Measurements from ENCODE around the gene BNIP2.
"Not testable (repeated sequence)": the region's sequence is repeated elsewhere in the genome, so short reads cannot be mapped to it uniquely, and the experiment has no call there.

The BNIP2 gene

DNA sequence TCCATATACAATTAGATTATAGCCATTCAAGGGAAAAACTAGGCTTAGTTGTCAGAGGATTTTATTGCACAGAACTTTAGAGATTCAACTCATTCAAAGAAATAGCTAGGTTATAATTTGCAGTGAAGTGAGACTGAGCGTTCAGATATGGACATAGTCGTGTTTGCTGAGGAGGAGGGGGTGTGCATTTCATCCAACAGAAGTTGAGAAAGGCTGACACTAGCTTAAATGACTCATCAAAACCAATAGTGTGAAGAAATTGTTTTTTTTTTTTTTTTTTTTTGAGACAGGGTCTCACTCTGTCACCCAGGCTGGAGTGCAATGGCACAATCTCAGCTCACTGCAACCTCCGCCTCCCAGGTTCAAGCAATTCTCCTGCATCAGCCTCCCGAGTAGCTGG lies 8.9 kb upstream of the BNIP2 start:
- H3K4me3 Mint-ChIP-seq, H3K4me1 Mint-ChIP-seq, ATAC-seq, H3K27ac Mint-ChIP-seq, DNase-seq, H3K27me3 Mint-ChIP-seq, H3K9me3 Mint-ChIP-seq: not testable (repeated sequence)

DNA sequence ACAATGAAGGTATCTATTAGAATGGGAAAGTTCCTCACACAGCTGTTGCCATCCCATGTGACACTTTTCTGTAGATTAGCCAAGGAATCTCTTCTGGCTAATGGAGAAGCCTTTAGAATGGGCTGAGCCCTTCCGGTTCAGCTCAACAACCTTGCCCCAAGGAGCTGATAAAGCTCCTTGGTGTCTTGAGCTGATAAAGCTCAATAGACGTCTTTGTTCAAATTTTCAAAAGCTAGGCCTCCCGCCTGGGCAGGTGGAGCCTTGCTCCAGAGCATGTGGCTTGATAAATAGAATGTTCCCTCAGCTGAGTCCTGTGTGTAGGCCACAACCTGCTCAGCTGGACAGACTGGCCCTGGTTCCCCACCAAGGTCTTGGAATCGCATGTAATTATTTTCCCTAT lies 7.2 kb upstream of the BNIP2 start:
- ATAC-seq (no peak), DNase-seq (no peak)
- Mint-ChIP-seq H3K27me3 (no peaks in the 10 kb centered on the region), H3K4me1 (no peaks in the 10 kb centered on the region), H3K4me3 (no peak overlapping the region), H3K9me3 (no peaks in the 10 kb centered on the region), H3K27ac (no peak overlapping the region)

DNA sequence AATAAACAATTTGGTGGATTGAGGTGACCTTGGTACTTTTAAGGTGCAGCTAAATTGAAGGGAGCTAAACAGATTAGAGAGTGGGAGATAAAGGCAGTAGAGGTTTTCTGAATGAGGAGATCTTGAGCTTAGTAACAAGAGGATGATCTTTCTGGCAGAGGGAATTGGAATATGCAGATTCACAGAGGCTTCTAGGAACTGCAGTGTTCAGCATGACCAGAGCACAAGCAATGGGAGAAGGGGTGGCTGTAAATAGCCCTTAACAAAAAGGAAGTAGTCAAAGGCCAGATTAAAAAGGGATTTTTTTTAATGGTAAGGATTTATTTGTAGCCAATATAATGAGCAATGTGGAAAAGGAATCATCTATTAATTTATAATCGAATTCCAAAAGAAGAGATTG lies 5.7 kb upstream of the BNIP2 start:
- H3K27me3 Mint-ChIP-seq: no peaks in the 10 kb centered on the region
- no peak overlapping the region for H3K4me3 Mint-ChIP-seq
- peak overlapping the region in 1 of 2 donors; percentile 16 for H3K27ac Mint-ChIP-seq
- no peaks in the 10 kb centered on the region for H3K9me3 Mint-ChIP-seq
- no peak for DNase-seq
- ATAC-seq: no peak
- H3K4me1 Mint-ChIP-seq: peaks cover 9% of the 10 kb centered on the region

DNA sequence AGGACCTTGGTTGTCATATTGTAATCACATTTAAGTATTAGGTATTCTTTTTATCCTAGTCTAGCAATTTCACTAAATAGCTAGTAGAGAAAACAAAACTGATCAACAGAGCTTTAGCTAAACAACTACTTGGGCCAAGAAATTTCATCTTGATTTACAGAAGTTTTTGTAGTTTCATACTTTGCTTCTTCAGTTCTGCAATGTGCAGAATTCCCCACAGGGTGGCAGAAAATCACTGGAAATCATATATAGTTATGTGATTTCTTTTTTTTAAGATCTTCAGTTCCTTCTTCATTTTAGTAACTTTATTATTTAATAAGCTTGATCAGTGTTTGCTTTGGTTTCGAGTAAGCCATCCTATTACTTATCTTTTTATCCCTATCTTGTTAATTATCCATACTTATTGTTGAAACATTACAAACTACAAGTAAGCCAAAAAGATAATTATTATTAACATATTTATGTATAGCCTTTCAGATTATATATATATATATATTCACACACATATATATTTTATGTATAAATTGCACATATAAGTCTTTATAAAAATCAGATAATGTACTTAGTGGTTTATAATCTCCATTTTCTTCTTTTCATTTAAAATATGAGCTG lies 2.2 kb upstream of the BNIP2 start:
- DNase-seq: peak; percentile 15 to 29
- H3K27ac Mint-ChIP-seq: no peak overlapping the region

DNA sequence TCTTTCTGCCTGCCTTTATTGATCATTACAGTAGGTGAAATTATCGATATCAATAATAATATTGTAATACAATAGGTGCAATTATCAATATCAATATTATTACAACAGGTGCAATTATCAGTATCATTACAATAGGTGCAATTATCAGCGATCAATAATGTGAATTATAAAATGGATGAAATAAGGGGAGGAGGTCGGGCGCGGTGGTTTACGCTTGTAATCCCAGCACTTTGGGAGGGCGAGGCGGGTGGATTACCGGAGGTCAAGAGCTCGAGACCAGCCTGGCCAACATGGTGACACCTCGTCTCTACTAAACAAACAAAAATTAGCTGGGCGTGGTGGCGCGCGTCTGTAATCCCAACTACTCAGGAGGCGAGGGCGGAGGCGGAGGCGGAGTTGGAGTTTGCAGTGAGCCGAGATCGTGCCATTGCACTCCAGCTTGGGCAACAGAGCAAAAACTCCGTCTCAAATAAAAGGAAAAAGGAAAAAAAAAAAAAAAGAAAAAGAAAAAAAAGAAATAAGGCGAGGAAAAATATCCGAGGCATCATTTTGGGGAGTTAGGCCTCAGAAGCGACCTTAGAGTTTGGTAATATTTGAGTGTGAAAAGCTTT lies 611 bp upstream of the BNIP2 start:
- H3K9me3 Mint-ChIP-seq: no peaks in the 10 kb centered on the region
- H3K4me1 Mint-ChIP-seq: peaks cover 38% of the 10 kb centered on the region
- H3K4me3 Mint-ChIP-seq: peak overlapping the region; percentile 87
- peak; percentile 39 to 61 for DNase-seq
- peak overlapping the region; percentile 97 to 99 for H3K27ac Mint-ChIP-seq
- ATAC-seq: no peak
- H3K27me3 Mint-ChIP-seq: no peaks in the 10 kb centered on the region

More for the DNA sequence above, 2.2 kb upstream of the BNIP2 start:
- Mint-ChIP-seq H3K4me3 (no peak overlapping the region), H3K9me3 (no peaks in the 10 kb centered on the region), H3K27me3 (no peaks in the 10 kb centered on the region), H3K4me1 (peaks cover 25% of the 10 kb centered on the region)
- no peak for ATAC-seq

DNA sequence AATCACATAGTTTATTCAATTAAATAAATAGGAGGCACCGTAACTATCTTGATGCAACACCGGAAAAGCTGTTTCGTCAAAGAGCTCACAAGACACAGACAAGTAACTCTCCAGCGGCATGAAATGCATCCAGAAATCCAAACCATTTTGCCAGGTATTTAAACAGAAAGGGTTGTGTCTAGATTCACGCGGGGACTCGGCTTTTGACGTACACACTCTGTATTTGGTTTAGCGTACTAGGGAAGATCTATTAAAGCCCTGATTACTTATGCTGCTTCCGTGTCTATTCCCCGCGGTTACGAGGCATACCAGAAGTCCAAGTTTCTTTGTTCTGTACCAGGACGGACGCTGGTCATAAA lies 718 bp downstream of the BNIP2 start:
- Mint-ChIP-seq H3K9me3 (no peaks in the 10 kb centered on the region), H3K4me1 (peaks cover 39% of the 10 kb centered on the region), H3K27ac (peak overlapping the region; percentile 99), H3K27me3 (no peaks in the 10 kb centered on the region), H3K4me3 (peak overlapping the region; percentile 87)
- ATAC-seq (peak; percentile 7), DNase-seq (peak in 1 of 2 donors; percentile 34)

DNA sequence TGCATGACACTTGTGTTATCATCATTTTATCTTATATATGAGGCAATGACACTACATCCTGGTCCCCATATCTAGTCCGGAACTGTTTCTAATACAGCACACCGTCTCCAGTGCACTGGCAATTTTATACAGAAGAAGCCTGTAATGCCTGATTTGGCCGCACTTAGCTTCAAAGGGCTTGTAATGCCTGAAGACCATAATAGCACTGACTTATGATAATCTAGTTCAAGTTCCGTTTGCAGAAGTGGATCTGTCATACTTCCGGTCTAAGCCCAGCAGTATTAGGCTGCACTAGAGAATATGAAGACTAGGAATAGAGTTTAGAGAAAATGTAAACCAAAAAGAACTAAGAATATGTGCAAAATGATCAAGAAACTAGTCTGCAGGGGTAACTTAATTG lies 1.3 kb downstream of the BNIP2 start:
- H3K27ac Mint-ChIP-seq: peak overlapping the region; percentile 99
- no peaks in the 10 kb centered on the region for H3K27me3 Mint-ChIP-seq
- H3K4me1 Mint-ChIP-seq: peaks cover 44% of the 10 kb centered on the region
- ATAC-seq (peak; percentile 38), DNase-seq (peak in 1 of 2 donors; percentile 27)
- no peaks in the 10 kb centered on the region for H3K9me3 Mint-ChIP-seq
- H3K4me3 Mint-ChIP-seq: peak overlapping the region; percentile 87

DNA sequence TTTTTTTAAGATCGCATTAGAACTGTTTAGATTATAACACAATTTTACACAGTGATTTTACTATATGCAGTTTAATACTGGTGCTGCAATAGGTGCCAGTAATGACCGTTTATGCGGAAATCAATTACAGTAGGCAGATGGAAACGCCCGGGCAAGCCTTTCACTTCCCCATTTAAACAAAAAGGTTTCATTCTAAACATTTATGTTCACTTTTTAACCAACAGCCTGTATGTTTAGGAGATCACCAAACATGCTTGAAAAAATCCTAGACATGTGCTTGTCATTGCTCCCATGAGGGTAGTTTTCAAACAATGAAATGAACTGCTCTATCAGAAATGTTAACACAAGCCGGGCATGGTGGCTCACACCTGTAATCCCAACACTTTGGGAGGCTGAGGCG lies 2.7 kb downstream of the BNIP2 start:
- H3K4me1 Mint-ChIP-seq: peaks cover 44% of the 10 kb centered on the region
- ATAC-seq (no peak), DNase-seq (no peak)
- no peaks in the 10 kb centered on the region for H3K9me3 Mint-ChIP-seq
- peak overlapping the region; percentile 64 for H3K4me3 Mint-ChIP-seq
- H3K27ac Mint-ChIP-seq: peak overlapping the region; percentile 27 to 33
- no peaks in the 10 kb centered on the region for H3K27me3 Mint-ChIP-seq

DNA sequence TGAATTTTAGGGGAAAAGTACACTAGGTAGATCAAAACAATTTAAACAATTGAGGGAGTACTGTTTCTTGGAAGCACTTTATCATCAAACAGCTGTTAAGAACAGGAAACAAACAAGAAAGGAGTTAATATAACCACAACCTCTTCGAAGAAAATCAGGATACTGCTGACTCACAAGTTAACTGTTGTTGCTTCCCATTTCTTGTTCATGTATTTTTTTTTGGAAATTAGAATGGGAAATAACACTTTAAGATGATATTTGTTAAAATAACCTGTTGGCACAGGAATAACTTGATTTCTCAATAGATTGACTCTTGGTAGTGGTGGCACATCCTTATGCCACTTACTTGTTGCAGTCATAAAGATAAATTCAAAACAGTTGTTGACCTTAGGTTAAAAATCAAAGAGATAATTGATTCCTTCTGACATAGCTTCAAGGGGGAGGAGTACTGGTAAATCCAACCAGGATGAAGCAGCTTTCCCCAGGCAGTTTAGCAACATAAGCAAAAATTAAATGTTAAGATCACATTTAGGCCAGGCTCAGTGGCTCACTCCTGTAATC lies 3.3 kb downstream of the BNIP2 start:
- DNase-seq: no peak

DNA sequence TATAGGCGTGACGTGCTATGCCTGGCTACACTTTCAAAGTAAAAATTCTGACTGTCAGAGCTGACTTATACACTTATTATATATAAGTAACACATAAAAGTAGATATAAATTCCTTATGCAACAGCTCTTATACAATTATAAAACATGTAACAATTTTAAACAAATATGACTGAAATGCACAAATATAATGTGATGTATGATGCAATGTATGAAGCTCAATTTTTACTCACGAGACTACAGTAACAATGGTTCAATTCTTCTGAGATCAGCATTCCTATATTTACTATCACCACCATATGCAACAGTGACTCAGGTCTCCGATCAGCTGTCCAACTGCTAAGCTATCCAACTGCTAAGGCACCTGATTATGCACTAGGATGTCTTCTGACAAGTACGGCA lies 8.2 kb downstream of the BNIP2 start:
- Mint-ChIP-seq H3K4me3 (no peak overlapping the region), H3K27me3 (no peaks in the 10 kb centered on the region), H3K4me1 (peaks cover 24% of the 10 kb centered on the region), H3K27ac (no peak overlapping the region), H3K9me3 (no peaks in the 10 kb centered on the region)
- ATAC-seq (no peak), DNase-seq (no peak)

More for the DNA sequence above, 3.3 kb downstream of the BNIP2 start:
- peaks cover 44% of the 10 kb centered on the region for H3K4me1 Mint-ChIP-seq
- H3K27ac Mint-ChIP-seq: peak overlapping the region in 1 of 2 donors; percentile 53
- no peaks in the 10 kb centered on the region for H3K9me3 Mint-ChIP-seq
- no peaks in the 10 kb centered on the region for H3K27me3 Mint-ChIP-seq
- ATAC-seq: no peak
- peak overlapping the region; percentile 64 to 77 for H3K4me3 Mint-ChIP-seq

DNA sequence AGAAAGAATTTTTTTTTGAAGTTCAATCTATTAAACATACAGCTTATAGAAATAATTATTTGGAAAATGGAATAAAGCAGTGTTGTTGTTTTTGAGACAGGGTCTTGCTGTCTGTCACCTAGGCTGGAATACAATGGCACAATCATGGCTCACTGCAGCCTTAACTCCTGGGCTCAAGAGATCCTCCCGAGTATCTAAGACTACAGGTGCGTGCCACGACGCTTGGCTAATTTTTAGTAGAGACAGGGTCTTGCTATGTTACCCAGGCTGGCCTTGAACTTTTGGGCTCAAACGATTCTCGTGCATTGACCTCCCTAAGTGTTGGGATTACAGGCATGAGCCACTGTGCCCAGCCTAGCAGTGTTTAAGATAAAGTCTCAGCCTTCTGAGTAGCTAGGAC lies 8.8 kb downstream of the BNIP2 start:
- H3K9me3 Mint-ChIP-seq: no peaks in the 10 kb centered on the region
- H3K27me3 Mint-ChIP-seq: no peaks in the 10 kb centered on the region
- H3K4me1 Mint-ChIP-seq: peaks cover 19% of the 10 kb centered on the region
- ATAC-seq (no peak), DNase-seq (no peak)
- H3K4me3 Mint-ChIP-seq: no peak overlapping the region
- no peak overlapping the region for H3K27ac Mint-ChIP-seq

DNA sequence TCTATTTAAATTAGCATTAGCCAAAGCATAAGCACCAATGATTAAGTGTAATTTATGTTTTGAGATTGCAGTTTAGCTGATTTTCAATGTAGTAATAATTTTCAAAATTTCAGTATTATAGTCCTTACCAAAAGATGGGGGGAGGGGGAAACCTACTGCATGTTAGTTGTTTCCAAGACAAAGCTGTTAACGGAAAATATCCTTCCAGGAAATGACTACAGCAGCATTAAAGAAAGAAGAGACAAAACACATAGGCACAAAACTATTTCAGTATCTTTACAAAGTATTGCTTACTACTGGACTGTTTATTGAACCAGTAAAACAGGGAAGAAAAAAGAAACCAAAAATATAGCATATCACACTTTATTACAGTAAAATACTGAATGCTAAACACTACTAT lies 10.5 kb downstream of the BNIP2 start:
- Mint-ChIP-seq H3K4me3 (peak overlapping the region in 1 of 2 donors; percentile 12), H3K27me3 (no peaks in the 10 kb centered on the region), H3K27ac (no peak overlapping the region), H3K4me1 (peaks cover 15% of the 10 kb centered on the region), H3K9me3 (no peaks in the 10 kb centered on the region)
- no peak for DNase-seq
- no peak for ATAC-seq

DNA sequence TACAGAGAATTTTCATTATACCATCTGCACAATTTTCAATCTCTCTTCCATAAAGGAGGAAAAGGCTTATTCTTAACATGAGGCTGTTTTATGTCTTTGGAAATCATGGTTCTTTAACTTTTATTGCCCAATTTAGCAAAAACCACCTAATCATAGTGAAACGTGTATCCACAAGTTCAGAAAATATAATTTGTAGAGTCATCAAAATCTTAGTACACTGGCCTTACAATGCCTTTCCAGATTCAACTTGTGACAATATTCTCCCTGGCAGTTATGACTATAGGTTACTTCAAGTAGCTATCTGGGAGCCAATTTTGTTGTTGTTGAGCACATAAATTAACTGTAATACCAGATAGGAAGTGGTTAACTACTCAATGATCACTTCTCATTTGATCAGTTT lies 10.9 kb downstream of the BNIP2 start:
- Mint-ChIP-seq H3K9me3 (no peaks in the 10 kb centered on the region), H3K4me1 (peaks cover 12% of the 10 kb centered on the region), H3K27ac (no peak overlapping the region), H3K27me3 (no peaks in the 10 kb centered on the region), H3K4me3 (no peak overlapping the region)
- DNase-seq: no peak
- no peak for ATAC-seq

DNA sequence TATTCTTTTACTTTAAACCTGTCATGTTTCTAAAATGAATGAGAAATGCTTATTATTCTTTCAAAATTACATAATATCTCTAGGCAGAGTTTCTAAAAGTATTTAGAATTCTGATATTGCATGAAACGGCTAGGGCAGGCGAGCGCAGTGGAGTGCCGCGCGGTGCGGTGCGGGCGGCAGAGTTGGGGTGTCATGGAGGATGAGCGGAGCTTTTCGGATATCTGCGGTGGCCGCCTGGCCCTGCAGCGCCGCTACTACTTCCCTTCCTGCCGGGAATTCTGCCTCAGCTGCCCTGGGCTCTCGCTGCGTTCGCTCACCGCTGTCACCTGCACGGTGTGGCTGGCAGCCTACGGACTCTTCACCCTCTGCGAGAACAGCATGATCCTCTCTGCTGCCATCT lies 12.6 kb downstream of the BNIP2 start:
- no peaks in the 10 kb centered on the region for H3K9me3 Mint-ChIP-seq
- no peaks in the 10 kb centered on the region for H3K27me3 Mint-ChIP-seq
- H3K27ac Mint-ChIP-seq: no peak overlapping the region
- no peak overlapping the region for H3K4me3 Mint-ChIP-seq
- ATAC-seq (no peak), DNase-seq (no peak)
- peaks cover 9% of the 10 kb centered on the region for H3K4me1 Mint-ChIP-seq

DNA sequence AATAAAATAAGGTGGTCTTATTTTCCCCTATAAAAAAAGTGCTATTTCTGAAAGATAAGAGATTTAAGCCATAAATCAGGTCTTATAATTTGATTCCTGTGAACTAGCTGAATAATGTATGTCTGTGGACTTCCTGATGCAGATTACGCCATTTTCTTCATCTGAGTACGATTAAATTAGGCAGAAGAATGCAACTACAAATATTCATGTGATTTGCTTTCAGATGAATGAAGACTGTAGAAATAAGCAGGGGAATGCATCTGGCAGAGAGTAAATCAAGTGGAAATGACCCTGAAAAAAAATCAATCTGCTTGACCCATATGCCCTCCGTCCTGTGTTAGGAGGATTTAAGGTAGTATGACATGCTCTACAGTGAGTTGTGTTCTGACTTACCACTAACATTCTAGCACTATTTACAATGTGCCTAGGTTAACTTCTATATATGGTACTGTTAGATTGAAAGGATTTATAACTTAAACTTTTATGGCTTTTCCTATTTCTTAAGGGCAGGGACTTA lies 14.7 kb downstream of the BNIP2 start:
- Mint-ChIP-seq H3K27me3 (no peaks in the 10 kb centered on the region), H3K4me3 (no peak overlapping the region), H3K4me1 (peaks cover 3% of the 10 kb centered on the region), H3K9me3 (no peaks in the 10 kb centered on the region), H3K27ac (peak overlapping the region in 1 of 2 donors; percentile 59)
- ATAC-seq: no peak
- no peak for DNase-seq

DNA sequence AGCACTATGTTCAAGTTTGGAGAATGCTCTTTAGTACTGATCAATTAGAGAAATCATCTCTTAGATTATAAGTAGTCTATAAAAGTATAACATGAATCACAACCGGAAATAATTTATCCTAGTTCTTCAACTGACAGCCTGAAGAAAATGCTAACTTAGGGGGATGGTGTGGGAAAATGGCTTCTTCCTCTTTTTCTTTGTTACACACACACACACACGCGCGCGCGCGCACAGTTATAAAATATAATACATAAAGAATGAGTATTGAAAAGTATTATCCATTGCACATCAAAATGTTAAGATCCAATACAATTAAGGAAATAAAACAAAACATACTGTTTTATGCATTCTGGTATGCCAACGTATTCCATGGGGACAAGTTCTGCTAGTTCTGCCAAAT lies 20.6 kb downstream of the BNIP2 start:
- Mint-ChIP-seq H3K4me1 (no peaks in the 10 kb centered on the region), H3K9me3 (no peaks in the 10 kb centered on the region), H3K4me3 (no peak overlapping the region), H3K27ac (no peak overlapping the region), H3K27me3 (no peaks in the 10 kb centered on the region)
- ATAC-seq: no peak
- DNase-seq: no peak
